HS-27A (cell line): ENCODE data around the gene PRKCH.

Source experiments
- DNase-seq: peaks from one replicate; pipeline ENCODE4 v3.0.0-alpha.2; 2012; ENCODE audit warnings: low read depth, missing footprints

PRKCH gene

GRCh38 chr14:61589691-61590581, 268.6 kb downstream of the PRKCH start:
- DNase-seq = no peak

GRCh38 chr14:61591862-61592261, 270.5 kb downstream of the PRKCH start:
- DNase-seq = no peak

GRCh38 chr14:61593330-61593729, 272.0 kb downstream of the PRKCH start:
- no peak for DNase-seq

- DNase-seq = no peak
These were observed 275.6 kb downstream of the PRKCH start for GRCh38 chr14:61596990-61597389.

- DNase-seq = no peak
These were observed 277.6 kb downstream of the PRKCH start for GRCh38 chr14:61598980-61599379.

- DNase-seq = no peak
These were observed 278.6 kb downstream of the PRKCH start for GRCh38 chr14:61599942-61600341.
